GM19372 (cell line): ENCODE data around the gene ERN1.
A peak's percentile ranks its signal among the peaks of the same experiment; 100 is the strongest.

Source experiments
- ATAC-seq: cut with Tn5 transposase; IDR thresholded peaks from one replicate; pipeline ENCODE4 v1.9.1; 2021; ENCODE audit warnings: mild to moderate bottlenecking, low read depth, moderate library complexity; ENCODE audit not compliant: unreplicated experiment

The ERN1 gene

DNA sequence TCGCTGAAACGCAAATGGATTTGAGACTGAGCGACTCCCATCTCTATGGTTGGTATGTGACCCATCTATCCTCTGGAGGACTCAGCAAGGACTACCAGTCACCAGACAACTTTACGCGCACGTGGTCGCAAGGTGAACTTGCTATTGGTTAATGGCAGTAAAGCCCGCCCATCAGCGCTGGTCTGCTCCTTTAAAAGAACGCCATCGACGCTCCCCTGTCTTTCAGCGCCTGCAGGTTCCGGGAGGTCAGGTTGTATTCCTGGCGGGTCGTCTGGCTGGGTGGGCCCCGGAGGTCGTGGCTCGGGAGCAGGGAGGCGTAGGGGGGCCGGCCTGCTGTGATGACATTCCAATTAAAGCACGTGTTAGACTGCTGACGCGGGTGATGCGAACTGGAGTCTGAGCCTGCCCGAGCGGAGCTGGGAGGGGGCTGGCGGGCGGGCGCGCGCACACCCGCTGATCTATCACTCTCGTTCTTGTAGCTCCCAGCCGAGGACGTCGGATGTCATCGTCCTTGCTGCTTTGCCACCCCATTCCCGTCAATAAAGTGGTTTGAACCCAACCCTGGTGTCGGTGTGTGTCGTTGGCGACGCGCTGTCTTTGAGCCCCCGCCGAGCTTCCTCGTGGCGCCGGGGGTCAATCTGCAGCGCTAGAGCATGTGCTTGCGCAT, 15.9 kb upstream of the ERN1 start:
- ATAC-seq: peak; percentile 84

GRCh38 chr17:64145375-64145750, 15.4 kb upstream of the ERN1 start:
- peak; percentile 9 for ATAC-seq

DNA sequence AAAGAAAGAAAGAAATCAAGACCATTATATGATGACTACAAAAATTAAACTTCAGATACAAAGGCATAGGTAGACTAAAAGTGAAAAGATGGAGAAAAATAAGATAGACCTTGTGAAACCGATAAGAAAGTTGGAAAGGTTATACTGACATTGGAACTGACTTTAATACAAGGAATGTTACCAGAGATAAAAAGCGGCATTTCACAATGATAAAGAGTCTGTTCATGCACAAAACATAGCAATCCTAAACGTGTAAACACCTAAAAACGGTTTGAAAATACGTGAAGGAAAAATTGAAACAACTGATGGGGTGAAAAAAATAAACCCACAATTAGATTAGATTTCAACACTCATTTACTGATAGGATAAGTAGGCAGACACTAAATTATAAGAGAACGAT, 9.6 kb upstream of the ERN1 start:
- ATAC-seq: no peak

DNA sequence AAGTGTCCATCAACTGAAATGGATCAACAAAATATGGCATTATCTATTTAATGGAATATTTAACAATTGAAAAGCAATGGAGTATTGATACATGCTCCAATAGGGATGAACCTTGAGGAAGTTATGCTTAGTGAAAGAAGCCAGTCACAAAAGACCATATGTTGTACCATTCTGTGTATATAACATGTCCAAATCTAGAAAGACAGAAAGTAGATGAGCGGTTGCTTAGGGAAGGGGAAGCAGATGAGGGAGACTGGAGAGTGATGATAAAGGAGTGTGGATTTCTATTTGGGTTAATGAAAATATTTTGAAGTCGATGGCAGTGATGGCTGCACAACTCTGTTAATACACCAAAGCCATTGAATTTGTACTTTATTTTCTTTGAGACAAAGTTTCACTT, 8.5 kb upstream of the ERN1 start:
- no peak for ATAC-seq

DNA sequence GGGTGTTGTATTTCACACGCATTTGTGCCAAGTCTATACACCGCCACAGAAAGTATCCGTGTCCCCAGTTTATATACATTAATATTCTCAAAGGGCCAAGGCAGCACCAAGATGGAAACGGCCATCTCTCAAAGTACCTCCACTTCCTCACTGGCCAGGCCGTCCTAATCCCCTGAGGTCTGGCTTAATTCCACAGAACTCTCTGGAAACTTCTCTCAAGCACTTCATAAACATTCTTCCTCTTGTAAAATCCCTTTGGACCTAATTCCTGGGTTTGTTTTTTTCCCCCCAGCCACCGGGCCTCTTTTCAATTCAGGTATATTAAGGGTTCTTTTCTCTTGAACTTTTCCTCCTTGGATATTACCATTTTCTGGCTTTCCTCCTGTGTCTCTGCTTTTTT, 5.1 kb upstream of the ERN1 start:
- no peak for ATAC-seq

DNA sequence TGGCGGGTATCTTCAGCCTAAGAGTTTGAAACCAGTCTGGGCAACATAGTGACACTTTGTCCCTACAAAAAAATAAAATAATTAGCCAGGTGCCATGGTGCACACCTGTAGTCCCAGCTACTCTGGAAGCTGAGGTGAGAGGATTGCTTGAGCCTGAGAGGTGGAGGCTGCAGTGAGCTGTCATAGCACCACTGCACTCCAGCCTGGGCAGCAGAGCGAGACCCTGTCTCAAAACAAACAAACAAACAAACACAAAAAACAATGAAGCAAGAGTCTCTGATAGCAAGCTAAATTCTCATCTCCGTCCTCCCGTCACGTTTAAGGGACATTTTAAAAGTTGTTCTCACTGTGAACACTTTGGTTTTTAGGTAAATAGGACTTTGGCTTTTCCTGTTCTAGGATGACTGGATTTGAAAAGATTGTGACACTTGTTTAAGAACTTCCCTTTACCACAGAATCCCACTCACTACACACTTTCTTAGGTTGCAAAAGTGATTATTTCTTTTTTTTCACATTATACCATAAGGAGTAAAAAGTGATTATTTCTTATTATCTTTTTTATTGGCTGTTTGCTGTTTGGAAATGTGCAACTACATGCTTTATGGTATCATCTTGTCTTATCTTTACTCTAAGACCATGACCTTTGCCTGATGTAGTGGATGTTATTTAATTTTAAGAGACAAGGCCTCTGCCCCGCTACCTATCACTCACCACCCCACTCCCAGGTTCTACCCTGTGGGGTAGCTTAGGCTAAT, 4.4 kb upstream of the ERN1 start:
- ATAC-seq: no peak

- no peak for ATAC-seq
These were observed 3.7 kb upstream of the ERN1 start for GRCh38 chr17:64133546-64134215.

DNA sequence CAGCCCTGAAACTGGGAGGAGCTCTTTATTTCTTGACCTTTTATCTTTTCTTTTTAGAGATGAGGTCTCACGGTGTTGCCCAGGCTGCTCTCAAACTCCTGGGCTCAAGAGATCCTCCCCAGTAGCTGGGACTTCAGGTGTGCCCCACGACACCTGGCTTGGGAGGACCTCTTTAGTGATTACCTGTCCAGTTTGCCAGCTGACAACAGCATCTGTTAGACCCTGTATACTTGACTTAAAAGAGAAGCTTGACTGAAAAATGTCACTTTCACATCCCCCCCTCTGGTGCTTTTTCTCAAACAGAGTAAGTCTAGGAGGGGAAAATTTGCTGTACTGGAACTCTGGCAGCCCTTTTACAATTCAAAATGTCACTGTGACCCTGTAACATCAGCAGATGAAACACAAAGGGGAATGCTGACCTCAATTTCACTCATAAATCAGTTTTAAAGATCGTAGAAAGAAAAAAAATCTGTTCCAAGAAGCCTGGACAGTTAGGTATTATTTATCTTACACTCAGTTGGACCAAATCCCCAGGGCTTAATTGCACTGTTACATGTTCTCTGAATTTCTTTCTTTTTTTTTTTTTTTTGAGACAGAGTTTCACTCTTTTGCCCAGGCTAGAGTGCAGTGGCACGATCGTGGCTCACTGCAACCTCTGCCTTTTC, 1.8 kb upstream of the ERN1 start:
- ATAC-seq: no peak

DNA sequence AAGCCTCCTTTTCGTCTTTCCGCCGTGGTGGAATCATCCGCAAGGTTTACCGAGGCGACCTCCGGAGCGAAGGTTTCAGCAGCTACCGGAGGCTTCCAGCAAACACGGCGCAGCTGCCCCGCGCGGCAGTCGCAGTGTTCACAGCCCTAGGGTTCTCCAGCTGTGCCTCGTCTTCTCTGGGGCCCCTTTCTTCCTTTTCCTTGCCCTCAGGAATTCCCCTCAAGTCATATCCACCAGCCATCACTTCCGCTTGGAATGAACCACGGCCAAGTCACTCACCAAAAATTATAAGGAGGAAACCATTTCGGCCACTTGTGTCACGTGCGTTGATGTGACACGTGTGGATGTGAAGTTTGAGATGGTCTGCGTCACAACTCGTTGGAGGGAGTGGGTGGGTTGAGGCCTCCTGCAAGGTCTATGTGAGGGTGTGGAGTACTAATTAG, 636 bp upstream of the ERN1 start:
- no peak for ATAC-seq

- no peak for ATAC-seq
These were observed 504 bp downstream of the ERN1 start for GRCh38 chr17:64129515-64129764.

- no peak for ATAC-seq
These were observed 993 bp downstream of the ERN1 start for GRCh38 chr17:64128787-64129514.

DNA sequence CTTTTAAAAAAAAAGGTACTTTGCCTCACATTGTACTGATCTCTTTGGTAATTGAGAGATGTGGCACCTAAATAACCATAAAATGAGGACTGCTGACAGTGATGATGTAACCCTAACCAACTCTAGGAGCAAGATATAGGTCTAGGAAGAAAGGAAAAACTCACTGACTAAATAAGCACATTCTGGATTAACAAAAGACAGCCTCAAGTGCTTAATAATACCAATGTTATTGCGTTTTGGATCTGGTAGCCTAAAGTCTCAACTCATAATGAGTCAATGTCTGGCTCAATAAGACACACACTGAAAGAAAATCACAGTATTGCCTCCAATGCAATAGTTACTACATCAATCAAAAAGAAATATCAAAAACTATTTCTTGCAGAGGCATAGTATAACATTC, 3.0 kb downstream of the ERN1 start:
- no peak for ATAC-seq

DNA sequence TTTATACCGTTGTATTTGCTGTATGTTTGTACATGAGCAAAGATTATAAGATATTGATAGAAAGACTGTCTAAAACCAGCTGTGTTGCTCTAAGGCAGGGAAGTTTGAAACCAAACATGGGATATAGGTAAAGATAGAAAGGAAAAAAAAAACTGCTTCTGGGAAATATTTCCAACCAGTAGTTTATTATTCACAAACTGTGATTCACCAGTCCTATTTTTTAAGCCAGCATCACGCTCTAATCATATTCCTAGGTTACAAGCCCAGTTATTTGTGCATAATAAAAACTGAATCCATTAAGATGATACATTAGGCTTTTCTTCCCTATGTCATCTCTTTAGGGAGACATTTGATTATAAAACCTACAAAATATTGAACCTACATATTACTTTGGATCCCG, 4.0 kb downstream of the ERN1 start:
- ATAC-seq: no peak

- ATAC-seq: no peak
These were observed 5.3 kb downstream of the ERN1 start for GRCh38 chr17:64124609-64125008.

GRCh38 chr17:64123114-64123513, 6.8 kb downstream of the ERN1 start:
- ATAC-seq: no peak

- peak; percentile 75 for ATAC-seq
These were observed 8.8 kb downstream of the ERN1 start for GRCh38 chr17:64120972-64121786.

DNA sequence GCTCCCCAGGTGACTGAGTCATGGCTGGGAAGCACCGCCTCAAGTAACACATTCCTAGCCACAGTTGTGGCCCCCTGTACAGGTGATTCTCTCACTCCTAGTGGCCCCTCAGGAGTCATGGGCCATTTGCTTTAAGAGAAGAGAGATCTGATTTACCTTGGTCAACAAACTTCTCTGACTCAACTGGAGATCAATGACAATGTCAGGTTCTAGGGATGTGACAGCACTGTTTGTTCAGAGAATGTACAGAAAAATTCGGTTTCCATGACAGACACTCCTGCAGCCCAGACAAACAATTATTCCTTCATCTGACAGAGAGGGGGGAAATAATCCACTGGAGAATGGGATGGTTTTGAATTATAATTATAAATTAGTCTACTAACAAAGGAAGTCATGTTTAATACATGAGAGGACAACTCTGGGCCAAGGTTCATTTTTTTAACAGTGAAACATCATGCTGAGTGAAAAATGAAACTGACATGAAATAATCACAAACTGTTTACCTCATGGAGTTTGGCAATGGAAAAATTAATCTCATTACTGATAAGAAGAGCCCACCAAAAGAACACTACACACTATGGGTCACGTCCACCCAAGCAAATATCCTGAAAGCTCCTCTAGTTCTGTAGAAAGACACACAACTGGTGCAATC, 9.7 kb downstream of the ERN1 start:
- ATAC-seq: no peak

DNA sequence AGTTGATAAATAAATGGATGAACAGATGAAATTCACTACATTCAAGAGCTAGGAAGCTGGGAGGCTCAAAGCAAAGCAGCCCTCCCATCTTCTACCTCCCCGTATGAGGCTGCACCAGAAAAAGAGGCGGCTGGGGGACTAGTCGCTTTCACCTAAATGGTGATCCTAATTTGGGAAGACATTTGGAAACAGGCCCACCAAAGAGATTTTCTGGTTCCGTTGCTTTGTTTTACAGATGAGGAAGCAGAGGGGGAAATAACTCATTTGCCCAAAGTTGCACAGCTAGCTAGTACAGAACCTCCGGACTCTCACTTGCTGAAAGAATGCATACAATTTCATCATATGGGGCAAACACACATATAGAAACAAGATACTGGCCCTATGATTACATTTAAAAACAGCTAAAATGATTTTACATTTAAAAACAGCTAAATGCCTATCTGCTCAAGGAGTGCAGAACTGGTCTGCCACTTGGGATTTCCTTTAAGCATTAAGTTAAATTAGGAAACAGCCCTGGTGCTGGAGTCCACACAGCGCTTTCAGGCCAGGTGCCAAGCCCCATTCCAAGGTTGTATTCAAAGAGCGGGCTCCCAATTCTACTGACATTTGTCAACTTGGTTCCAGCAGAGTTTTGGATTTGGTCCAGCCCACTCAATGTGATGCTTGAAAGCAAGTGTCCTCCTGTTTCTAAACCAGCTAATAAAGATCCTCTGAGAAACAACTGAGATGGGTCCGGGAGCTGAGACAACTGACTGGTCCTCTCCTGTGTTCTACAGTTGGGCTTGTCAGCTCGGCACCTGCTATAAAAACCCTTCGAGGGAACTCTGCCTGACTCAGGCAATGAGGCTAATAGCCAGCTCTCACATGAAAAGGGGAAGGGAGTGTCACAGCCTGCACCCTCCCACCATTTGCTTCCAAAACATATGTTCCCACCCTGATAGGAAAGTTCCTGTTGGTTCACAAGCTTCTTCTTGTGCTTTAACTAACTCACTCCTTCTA, 11.7 kb downstream of the ERN1 start:
- ATAC-seq: no peak
